ENCODE measurements around the gene IFFO2.

IFFO2 gene

GRCh38 chr1:18890706-18891425 is 65.6 kb downstream of the IFFO2 start:
- DNase-seq: peak; percentile 41

GRCh38 chr1:18886003-18886335 is 70.5 kb downstream of the IFFO2 start:
- DNase-seq: peak; percentile 68

- no peak for DNase-seq
Measured at GRCh38 chr1:18885311-18886002, 71.0 kb downstream of the IFFO2 start.

GRCh38 chr1:18884727-18885126 is 71.7 kb downstream of the IFFO2 start:
- DNase-seq: no peak

GRCh38 chr1:18884419-18884717 is 72.1 kb downstream of the IFFO2 start:
- no peak for DNase-seq

GRCh38 chr1:18883636-18884418 is 72.6 kb downstream of the IFFO2 start:
- peak; percentile 63 for DNase-seq

- no peak for DNase-seq
Measured at GRCh38 chr1:18883079-18883478, 73.4 kb downstream of the IFFO2 start.

GRCh38 chr1:18882486-18882885 is 74.0 kb downstream of the IFFO2 start:
- DNase-seq: no peak

GRCh38 chr1:18881642-18882431 is 74.6 kb downstream of the IFFO2 start:
- DNase-seq: no peak

GRCh38 chr1:18881164-18881563 is 75.3 kb downstream of the IFFO2 start:
- no peak for DNase-seq

GRCh38 chr1:18880585-18880984 is 75.9 kb downstream of the IFFO2 start:
- DNase-seq: no peak

- DNase-seq: no peak
Measured at GRCh38 chr1:18879791-18880309, 76.6 kb downstream of the IFFO2 start.

GRCh38 chr1:18879215-18879790 is 77.2 kb downstream of the IFFO2 start:
- DNase-seq: no peak

- DNase-seq: no peak
Measured at GRCh38 chr1:18878538-18879214, 77.8 kb downstream of the IFFO2 start.

GRCh38 chr1:18877282-18877681 is 79.2 kb downstream of the IFFO2 start:
- DNase-seq: no peak

- no peak for DNase-seq
Measured at GRCh38 chr1:18876210-18876609, 80.3 kb downstream of the IFFO2 start.

- DNase-seq: no peak
Measured at GRCh38 chr1:18875796-18876128, 80.7 kb downstream of the IFFO2 start.

GRCh38 chr1:18875107-18875795 is 81.2 kb downstream of the IFFO2 start:
- DNase-seq: peak; percentile 78

GRCh38 chr1:18874600-18874999 is 81.9 kb downstream of the IFFO2 start:
- no peak for DNase-seq

- DNase-seq: no peak
Measured at GRCh38 chr1:18874036-18874435, 82.4 kb downstream of the IFFO2 start.

GRCh38 chr1:18872071-18872611 is 84.3 kb downstream of the IFFO2 start:
- DNase-seq: no peak

All from fibroblast of upper back skin (primary cell).